Stimulated activated CD4-positive, alpha-beta T cell treated with anti-CD3 and anti-CD28 coated beads, TNF-alpha, amount 100 ng/mL, for 24 hours (primary cell): ENCODE data around the gene NRDC.
"Not testable (repeated sequence)": the region's sequence is repeated elsewhere in the genome, so short reads cannot be mapped to it uniquely, and the experiment has no call there.

Experiments
- DNase-seq, 3 experiments: peaks; one replicate each; pipeline ENCODE4 v3.0.0-alpha.2; 2020; ENCODE audit warnings: low read depth in 3 of 3

NRDC gene

DNA sequence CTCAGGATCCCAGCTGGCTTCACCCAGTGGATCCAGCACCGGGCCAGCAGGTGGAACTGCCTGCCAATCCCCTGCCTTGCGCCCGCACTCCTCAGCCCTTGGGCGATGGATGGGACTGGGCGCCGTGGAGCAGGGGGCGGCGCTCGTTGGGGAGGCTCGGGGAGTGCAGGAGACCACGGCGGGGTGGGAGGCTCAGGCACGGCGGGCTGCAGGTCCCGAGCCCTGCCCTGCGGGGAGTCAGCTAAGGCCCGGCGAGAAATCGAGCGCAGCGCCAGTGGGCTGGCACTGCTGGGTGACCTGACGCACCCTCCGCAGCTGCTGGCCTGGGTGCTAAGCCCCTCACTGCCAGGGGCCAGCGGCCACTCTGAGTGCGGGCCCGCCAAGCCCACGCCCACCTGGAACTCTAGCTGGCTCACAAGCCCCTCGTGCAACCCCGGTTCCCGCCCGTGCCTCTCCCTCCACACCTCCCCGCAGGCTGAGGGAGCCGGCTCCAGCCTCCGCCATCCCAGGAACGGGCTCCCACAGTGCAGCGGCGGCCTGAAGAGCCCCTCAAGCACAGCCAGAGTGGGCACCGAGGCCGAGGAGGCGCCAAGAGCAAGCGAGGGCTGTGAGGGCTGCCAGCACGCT lies 31.1 kb downstream of the NRDC start:
- DNase-seq: no peak

GRCh38 chr1:51843948-51844347 lies 34.6 kb downstream of the NRDC start:
- peak in 1 of 3 experiments; percentile 19 for DNase-seq

DNA sequence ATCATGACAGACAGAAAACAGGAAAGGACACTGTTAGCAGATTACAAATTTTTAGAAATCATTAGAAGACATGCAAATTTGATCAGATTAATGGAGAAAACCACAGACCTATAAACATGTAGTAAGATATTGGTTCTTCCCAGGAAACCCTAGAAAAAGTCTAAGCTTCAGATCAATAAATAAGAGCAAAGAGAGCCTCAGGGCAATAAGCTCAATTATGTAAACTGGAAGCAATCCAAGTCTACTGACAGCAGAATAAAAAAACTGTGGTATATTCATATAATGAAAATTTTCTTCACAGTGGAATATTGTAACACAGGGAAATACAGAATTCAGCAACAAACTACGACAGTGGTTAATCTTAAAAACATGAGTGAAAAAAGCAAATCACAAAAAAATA lies 36.3 kb downstream of the NRDC start:
- no peak for DNase-seq

DNA sequence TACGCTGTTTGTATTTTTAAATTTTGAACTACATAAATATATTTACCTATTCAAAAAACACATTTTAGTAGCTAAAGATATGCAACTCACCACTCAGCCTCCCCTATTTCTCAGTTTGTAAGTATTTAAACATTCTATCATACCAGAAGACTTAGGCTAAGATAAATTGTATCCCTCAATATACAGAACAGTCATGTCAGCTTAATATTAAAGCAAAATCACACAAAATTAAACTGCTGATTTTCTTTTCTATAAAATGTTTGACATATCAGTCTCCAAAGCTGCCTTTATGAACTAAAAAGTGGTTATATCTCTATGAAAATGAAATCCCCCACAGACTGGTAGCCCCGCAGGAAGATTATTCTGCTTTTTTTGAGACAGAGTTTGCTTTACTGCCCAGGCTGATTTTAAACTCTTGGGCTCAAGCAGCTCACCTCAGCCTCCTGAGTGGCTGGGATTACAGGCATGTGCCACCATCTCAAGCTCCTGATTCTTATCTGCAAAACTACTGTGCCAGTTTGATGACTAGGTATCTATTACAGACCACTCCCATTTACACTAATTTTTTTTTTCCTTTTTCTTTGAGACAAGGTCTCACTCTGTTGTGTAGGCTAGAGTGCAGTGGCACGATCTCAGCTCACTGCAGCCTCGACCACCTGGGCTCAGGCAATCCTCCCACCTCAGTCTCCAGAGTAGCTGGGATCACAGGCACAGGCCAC lies 37.6 kb downstream of the NRDC start:
- DNase-seq: no peak

- no peak for DNase-seq
Measured at GRCh38 chr1:51840182-51840581, 38.3 kb downstream of the NRDC start.

GRCh38 chr1:51839094-51839493 lies 39.4 kb downstream of the NRDC start:
- no peak for DNase-seq

DNA sequence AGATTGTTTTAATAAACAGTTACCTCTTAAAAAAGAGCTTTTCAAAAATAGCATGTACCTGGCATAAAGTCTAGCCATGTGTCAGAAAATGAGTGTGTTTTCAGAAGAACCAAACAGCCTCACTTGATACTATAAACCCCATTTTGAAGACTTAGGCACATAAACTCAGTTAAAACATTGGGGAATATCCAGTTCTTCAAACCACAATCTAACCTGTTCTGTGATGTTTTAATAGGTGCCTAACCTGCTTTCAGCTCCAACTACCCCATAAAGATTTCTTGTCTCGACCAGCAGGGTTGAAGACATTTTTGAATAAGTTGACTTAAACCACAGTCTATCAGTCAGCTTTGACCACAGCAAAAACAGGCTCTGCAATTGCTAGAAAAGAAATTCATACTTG lies 41.3 kb downstream of the NRDC start:
- DNase-seq: no peak

DNA sequence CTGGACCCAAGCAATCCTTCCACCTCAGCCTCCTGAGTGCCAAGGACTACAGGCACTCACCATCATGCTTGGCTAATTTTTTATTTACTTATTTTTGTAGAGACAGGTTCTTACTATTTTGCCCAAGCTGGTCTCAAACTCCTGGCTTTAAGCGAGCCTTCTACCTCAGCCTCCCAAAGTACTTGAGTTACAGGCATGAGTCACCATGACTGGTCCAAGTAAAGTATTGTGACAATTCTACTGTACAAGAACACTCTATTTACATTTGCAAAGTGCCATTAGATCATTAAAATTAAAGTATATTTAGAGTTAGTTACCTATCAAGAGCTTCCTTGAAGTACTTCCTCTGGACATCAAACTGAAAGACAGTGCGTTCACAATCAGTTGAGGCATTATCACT lies 44.8 kb downstream of the NRDC start:
- no peak for DNase-seq

DNA sequence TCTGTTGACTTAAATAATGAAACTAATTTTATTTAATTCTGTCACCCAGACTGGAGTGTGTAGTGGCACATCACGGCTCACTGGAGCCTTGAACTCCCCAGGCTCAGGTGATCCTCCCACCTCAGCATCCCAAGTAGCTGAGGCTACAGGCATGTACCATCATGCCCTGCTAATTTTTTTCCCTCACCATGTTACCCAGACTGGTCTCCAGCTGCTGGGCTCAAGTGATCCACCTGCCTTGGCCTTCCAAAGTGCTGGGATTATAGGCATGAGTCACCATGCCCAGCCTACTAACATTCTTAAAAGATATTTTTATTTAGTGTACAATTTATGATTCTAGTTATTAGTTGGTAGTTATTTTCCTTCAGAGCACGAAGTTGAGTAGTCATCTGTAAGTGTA lies 49.5 kb downstream of the NRDC start:
- DNase-seq: no peak

DNA sequence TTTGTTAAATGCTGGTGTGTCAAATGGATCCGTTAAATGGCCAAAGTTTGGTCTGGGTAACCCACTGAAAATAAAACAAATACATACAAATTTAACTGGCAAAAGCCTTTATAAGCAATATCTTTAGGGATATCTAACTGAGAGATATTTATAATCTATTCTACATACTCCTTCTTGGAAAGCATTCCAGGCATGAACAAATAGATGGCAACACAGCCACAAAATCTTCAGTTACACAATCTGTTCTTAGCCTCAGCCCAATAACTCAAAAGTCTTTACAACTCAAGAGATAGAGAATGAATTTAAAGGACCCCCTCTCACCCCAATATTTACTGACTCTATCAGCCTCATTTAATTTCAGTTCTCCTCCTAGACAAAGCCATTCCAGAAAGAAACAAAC lies 58.7 kb downstream of the NRDC start:
- no peak for DNase-seq

DNA sequence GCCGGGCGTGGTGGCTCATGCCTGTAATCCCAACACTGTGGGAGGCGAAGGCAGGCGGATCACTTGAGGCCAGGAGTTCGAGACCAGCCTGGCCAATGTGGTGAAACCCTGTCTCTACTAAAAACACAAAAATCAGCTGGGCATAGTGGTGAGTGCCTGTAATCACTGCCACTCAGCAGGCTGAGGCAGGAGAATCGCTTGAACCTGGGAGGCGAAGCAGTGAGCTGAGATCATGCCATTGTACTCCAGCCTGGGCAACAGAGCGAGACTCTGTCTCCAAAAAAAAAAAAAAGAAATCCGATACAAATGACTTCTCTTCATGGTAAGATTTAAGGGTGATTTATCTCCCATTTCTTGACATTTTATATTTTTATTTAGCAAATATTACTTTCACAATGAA lies 59.5 kb downstream of the NRDC start:
- not testable (repeated sequence) for DNase-seq

GRCh38 chr1:51818487-51818886 lies 60.0 kb downstream of the NRDC start:
- DNase-seq: no peak

- DNase-seq: no peak
Measured at GRCh38 chr1:51814513-51814912, 64.0 kb downstream of the NRDC start.

DNA sequence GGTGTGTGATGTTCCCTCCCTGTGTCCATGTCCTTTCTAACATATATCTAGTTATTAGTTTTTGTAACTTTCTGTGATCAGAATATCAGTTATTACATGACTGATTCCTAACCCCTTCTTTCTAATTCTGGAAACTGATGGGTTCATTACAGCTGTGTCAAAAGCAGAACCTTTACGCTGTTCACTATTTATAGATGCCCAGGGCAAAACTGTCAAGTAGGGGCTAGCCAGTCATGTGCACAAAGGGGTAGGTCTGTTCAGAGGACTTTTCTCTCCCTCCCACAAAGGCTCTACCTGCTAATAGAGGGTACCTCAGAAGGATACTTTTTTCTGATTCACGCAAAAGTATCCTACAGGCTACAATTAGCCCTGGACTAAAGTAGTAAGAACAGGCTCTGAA lies 79.2 kb downstream of the NRDC start:
- DNase-seq: no peak

DNA sequence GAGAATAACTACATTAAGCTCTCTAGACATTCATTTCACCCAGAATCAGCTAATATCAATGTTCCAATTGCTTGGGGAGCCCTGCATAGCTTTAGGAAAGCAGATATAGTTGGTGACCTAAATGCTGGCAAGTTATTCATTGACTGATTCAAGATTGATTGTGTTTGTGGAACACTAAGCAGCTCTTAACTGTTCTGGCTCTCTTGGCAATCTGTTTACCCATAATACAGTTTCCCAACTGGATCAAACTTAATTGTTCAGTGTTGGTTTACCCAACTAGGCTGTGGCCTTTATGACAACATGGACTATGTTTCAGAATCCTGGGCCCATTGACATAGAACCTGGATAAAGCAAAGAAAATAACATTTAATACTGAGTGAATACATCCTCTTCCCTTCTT lies 83.7 kb downstream of the NRDC start:
- no peak for DNase-seq

DNA sequence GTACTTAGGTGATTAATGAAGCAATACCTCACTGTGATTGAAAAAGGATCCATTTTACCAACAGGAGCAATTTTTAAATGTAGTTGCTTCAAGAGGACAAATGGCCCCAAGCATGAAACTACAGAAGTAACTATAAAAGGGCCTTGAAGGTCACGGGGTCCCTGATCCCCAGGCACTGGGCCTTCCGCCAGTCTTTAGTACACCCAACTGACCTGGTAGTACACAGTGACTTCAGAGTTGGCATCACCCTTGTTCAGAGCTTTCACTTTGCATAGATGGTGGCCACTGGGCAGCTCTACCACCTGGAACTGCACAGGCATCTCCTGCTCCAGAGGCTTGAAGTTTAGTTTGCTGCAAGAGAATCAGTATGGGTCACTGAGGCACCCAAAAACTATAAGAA lies 84.3 kb downstream of the NRDC start:
- DNase-seq: no peak

DNA sequence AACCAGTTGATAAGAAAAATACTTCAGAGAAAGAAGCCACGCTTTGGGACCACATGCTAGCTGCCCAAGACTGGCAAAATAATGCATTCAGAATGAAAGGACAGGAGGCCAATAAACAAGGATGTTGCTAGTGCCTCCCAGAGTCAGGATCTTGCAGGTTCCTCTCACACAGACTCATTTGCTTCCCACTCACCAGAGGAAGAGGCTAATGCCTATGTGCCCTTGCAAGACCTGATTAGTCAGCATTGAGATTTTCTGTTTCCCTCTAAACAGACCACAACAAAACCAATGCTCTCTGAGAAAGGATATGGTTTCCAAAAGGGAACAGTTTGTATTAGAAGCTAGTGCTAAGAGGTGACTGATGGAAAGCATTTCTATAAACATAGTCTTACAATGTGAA lies 85.7 kb downstream of the NRDC start:
- no peak for DNase-seq

DNA sequence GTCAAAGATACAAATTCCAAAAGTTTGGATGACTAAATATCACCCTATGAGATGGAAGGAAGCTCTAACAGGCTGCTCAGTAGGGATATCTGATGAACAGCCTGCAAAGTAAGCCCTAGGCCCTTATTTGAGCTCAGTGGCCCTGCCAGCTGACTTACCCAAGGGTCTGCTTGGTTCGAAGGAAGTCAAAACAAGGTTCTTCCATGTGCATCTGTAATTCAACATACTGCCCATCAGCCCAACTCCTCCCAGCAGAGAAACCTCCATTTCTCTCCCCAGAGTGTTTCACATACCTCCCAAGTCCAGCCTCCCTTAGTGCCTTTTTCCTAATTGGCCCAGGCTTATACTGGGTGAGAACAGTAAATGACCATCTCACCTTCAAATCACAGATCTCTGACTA lies 86.6 kb downstream of the NRDC start:
- no peak for DNase-seq

DNA sequence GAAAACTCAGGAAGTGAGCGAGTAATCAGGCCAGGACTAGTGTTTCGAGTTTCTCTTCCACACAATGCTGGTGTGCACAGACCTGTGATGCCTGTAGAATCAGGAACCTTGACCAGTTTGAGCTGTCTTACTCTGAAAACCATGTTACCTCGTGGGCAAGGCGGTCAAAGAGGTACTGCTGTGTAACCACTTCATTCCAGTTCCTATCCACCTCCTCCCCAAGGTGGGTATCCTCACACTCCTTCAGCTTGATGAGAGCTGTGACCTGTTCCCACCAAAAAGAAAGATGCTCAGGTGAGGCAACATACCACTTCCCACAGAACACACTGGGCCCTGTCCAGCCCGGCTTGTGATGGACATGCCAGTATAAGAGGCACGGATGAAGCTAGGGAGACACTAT lies 88.1 kb downstream of the NRDC start:
- no peak for DNase-seq

GRCh38 chr1:51789342-51789741 lies 89.2 kb downstream of the NRDC start:
- no peak for DNase-seq

GRCh38 chr1:51788938-51789337 lies 89.6 kb downstream of the NRDC start:
- DNase-seq: no peak

DNA sequence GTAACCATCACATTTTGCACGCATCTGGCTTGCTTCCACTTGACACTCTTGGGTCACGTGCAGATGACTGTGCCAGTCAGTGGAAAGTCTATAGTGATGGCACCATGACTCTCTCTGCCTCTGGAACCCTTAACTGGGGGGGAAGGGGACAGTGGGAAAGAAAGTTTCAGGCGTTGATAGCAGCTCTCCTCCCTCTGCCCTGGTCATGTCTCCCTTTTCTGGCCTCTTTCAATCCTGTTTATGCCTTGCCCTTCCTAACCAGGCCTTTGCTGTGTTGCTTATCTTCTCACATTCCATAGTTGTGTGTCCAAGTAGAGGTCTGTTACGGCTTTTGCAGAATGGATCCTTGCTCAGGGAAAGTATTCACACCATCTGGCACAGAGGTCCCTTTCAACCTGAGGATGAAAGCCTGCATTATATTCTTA lies 93.5 kb downstream of the NRDC start:
- DNase-seq: no peak

- DNase-seq: no peak
Measured at GRCh38 chr1:51780927-51781326, 97.6 kb downstream of the NRDC start.

GRCh38 chr1:51776408-51776807 lies 102.1 kb downstream of the NRDC start:
- DNase-seq: no peak
